Measurements from ENCODE around the gene NEDD8.

GRCh38 chr14:24269910-24270536 is 37.9 kb upstream of the NEDD8 start:
- TF ChIP-seq CTCF (IDR thresholded peaks at IDR 0.05; ENCODE audit: borderline replicate concordance, extremely low read depth, low read length, poor library complexity, severe bottlenecking) (no peak), EZH2 (IDR thresholded peaks at IDR 0.05; ENCODE audit: borderline replicate concordance, low read depth, low read length, severe bottlenecking) (no peak)
